H1 (cell line): ENCODE data around the gene TMEM139. TPM values are rescaled to one million over a fixed set of nuclear protein-coding genes. Genes with fewer than 3 reads are reported as not detected.

Experiments
- CTCF ChIA-PET: fragments of 300-600 bp; sonication (Branson Sonifier 250); formaldehyde crosslinking; loops from one replicate; lab custom pipeline; 2021; ENCODE audit not compliant: partially characterized antibody; lab: Charles Lee
- POLR2A ChIA-PET: fragments of 300-600 bp; sonication (Branson Sonifier 250); formaldehyde crosslinking; loops from one replicate; lab custom pipeline; 2021; ENCODE audit warnings: inconsistent platforms; ENCODE audit not compliant: partially characterized antibody; lab: Charles Lee
- DNase-seq, 2 experiments: peaks; one replicate each; pipeline versions ENCODE4 v3.0.0 to v3.0.0-alpha.2; 2010 to 2022; ENCODE audit warnings: low spot score in 2 of 2, low read depth in 1 of 2, mixed read lengths in 1 of 2
- FAIRE-seq: peaks from 2 replicates; lab custom pipeline; 2011; peaks lifted over from hg19 to GRCh38; lab: Jason Lieb, UNC
- H2AFZ ChIP-seq: 2 replicates; pipeline ENCODE4 v1.8.1; 2012; ENCODE audit warnings: low read length, inconsistent platforms
- H2AK5ac ChIP-seq: 2 replicates; pipeline ENCODE4 v1.6.1; 2013; ENCODE audit warnings: low read depth, low read length
- H2BK120ac ChIP-seq: replicated peaks from 2 replicates; pipeline ENCODE3; 2013; ENCODE audit warnings: low read depth, low read length, inconsistent platforms
- H2BK12ac ChIP-seq: 2 replicates; pipeline ENCODE4 v1.6.1; 2013; ENCODE audit warnings: low read depth, low read length
- H2BK15ac ChIP-seq: 2 replicates; pipeline ENCODE4 v1.6.1; 2013; ENCODE audit warnings: low read length
- H2BK20ac ChIP-seq: 2 replicates; pipeline ENCODE4 v1.6.1; 2013; ENCODE audit warnings: low read length
- H2BK5ac ChIP-seq: 2 replicates; pipeline ENCODE4 v1.6.1; 2013; ENCODE audit warnings: low read depth, low read length
- H3K14ac ChIP-seq: 2 replicates; pipeline ENCODE4 v1.6.1; 2013; ENCODE audit warnings: inconsistent platforms; ENCODE audit not compliant: insufficient read length
- H3K18ac ChIP-seq: 2 replicates; pipeline ENCODE4 v1.6.1; 2013; ENCODE audit warnings: low read length; ENCODE audit errors: extremely low read depth
- H3K23ac ChIP-seq: 2 replicates; pipeline ENCODE4 v1.6.1; 2013; ENCODE audit warnings: inconsistent platforms; ENCODE audit not compliant: insufficient read length
- H3K23me2 ChIP-seq: 2 replicates; pipeline ENCODE4 v1.6.1; 2013; ENCODE audit warnings: low read depth, low read length
- H3K27ac ChIP-seq: 2 replicates; pipeline ENCODE4 v1.6.1; 2011; ENCODE audit warnings: low read depth, low read length, inconsistent platforms
- H3K27me3 ChIP-seq, 4 experiments: replicated peaks in 1 of 4; 1 replicate in 1 of 4; 2 replicates in 3 of 4; pipeline versions ENCODE4 v1.6.1 to v1.8.1; 2011 to 2013; ENCODE audit warnings: low read length in 3 of 4, mild to moderate bottlenecking in 3 of 4, inconsistent platforms in 2 of 4, mixed read lengths in 2 of 4, moderate library complexity in 1 of 4; ENCODE audit not compliant: control insufficient read depth in 3 of 4, insufficient read depth in 3 of 4; ENCODE audit errors: extremely low read depth in 1 of 4
- H3K36me3 ChIP-seq, 4 experiments: 2 replicates each; pipeline versions ENCODE4 v1.6.1 to v1.8.1; 2011 to 2013; ENCODE audit warnings: mild to moderate bottlenecking in 4 of 4, low read length in 3 of 4, moderate library complexity in 2 of 4, control low read depth in 1 of 4, inconsistent platforms in 1 of 4; ENCODE audit not compliant: insufficient read depth in 4 of 4, control insufficient read depth in 2 of 4
- H3K4ac ChIP-seq: replicated peaks from 2 replicates; pipeline ENCODE3; 2013; ENCODE audit warnings: low read length, low read depth, mixed read lengths, inconsistent platforms; ENCODE audit not compliant: insufficient read length
- H3K4me1 ChIP-seq, 4 experiments: replicated peaks in 1 of 4; 1 replicate in 1 of 4; 2 replicates in 3 of 4; pipeline versions ENCODE4 v1.6.1 to v1.8.1; 2011 to 2013; ENCODE audit warnings: low read length in 3 of 4, inconsistent platforms in 2 of 4, mixed read lengths in 1 of 4; ENCODE audit not compliant: insufficient read depth in 4 of 4, control insufficient read depth in 3 of 4
- H3K4me2 ChIP-seq, 2 experiments: 2 replicates each; pipeline versions ENCODE4 v1.6.1 to v1.8.1; 2011 to 2013; ENCODE audit warnings: low read depth in 2 of 2, low read length in 2 of 2, control low read depth in 1 of 2, inconsistent platforms in 1 of 2, mild to moderate bottlenecking in 1 of 2; ENCODE audit not compliant: insufficient read depth in 1 of 2
- H3K4me3 ChIP-seq, 4 experiments: fragments of 200-600, 300-600 bp in 1 of 4; sonication (generic), shearing (Covaris generic), sonication (Bioruptor Twin) in 1 of 4; 2 replicates each; pipeline versions ENCODE4 v1.5.1 to v1.8.1; 2011 to 2016; ENCODE audit warnings: low read length in 4 of 4, low read depth in 3 of 4, control low read depth in 2 of 4, inconsistent platforms in 2 of 4, mild to moderate bottlenecking in 2 of 4, mixed read lengths in 1 of 4, moderate library complexity in 1 of 4; ENCODE audit not compliant: insufficient read depth in 2 of 4; ENCODE audit errors: extremely low read depth in 1 of 4
- H3K56ac ChIP-seq: replicated peaks from 2 replicates; pipeline ENCODE3; 2013; ENCODE audit warnings: low read depth, mild to moderate bottlenecking, mixed read lengths, low read length, inconsistent platforms; ENCODE audit not compliant: insufficient read length
- H3K79me1 ChIP-seq: 2 replicates; pipeline ENCODE4 v1.6.1; 2013; ENCODE audit warnings: low read depth, low read length, control low read depth
- H3K79me2 ChIP-seq, 2 experiments: 2 replicates each; pipeline versions ENCODE4 v1.6.1 to v1.8.1; 2012 to 2013; ENCODE audit warnings: low read length in 2 of 2, mild to moderate bottlenecking in 2 of 2, inconsistent platforms in 1 of 2; ENCODE audit not compliant: insufficient read depth in 2 of 2, control insufficient read depth in 1 of 2
- H3K9ac ChIP-seq, 4 experiments: replicated peaks in 1 of 4; 1 replicate in 1 of 4; 2 replicates in 3 of 4; pipeline versions ENCODE4 v1.6.1 to v1.8.1; 2011 to 2013; ENCODE audit warnings: low read depth in 3 of 4, low read length in 3 of 4, control low read depth in 2 of 4, mild to moderate bottlenecking in 2 of 4, moderate library complexity in 2 of 4, inconsistent platforms in 1 of 4; ENCODE audit errors: extremely low read depth in 1 of 4
- H3K9me3 ChIP-seq, 2 experiments: 2 replicates each; pipeline versions ENCODE4 v1.6.1 to v1.8.1; 2012 to 2013; ENCODE audit warnings: mild to moderate bottlenecking in 2 of 2, moderate library complexity in 2 of 2, control low read depth in 1 of 2, inconsistent platforms in 1 of 2, low read depth in 1 of 2, low read length in 1 of 2, mixed read lengths in 1 of 2; ENCODE audit not compliant: insufficient read depth in 2 of 2
- H4K20me1 ChIP-seq, 2 experiments: replicated peaks in 1 of 2; 2 replicates each; pipeline versions ENCODE3 to v1.8.1; 2011 to 2013; ENCODE audit warnings: inconsistent platforms in 2 of 2, low read length in 2 of 2, mild to moderate bottlenecking in 1 of 2; ENCODE audit not compliant: insufficient read depth in 2 of 2, control insufficient read depth in 1 of 2
- H4K5ac ChIP-seq: 2 replicates; pipeline ENCODE4 v1.6.1; 2013; ENCODE audit warnings: low read length, low read depth, mixed read lengths, inconsistent platforms; ENCODE audit not compliant: insufficient read length
- H4K8ac ChIP-seq: 2 replicates; pipeline ENCODE4 v1.8.0; 2013; ENCODE audit warnings: mild to moderate bottlenecking, moderate library complexity, low read length, inconsistent platforms; ENCODE audit not compliant: insufficient read depth; ENCODE audit errors: extremely low read depth
- H4K91ac ChIP-seq: replicated peaks from 2 replicates; pipeline ENCODE3; 2013; ENCODE audit warnings: low read length, mixed read lengths, inconsistent platforms; ENCODE audit not compliant: insufficient read length
- BCL11A ChIP-seq, 2 experiments: IDR thresholded peaks; one replicate each; pipeline ENCODE4 v1.6.1; 2011; ENCODE audit warnings: low read depth in 2 of 2, low read length in 2 of 2, mild to moderate bottlenecking in 2 of 2
- WGBS, 2 experiments: shearing (Covaris generic) in 1 of 2; methylation state at CpG; one replicate each; pipeline versions ENCODE4 v1.1.6 to v1.1.7; 2013 to 2015; ENCODE audit warnings: low lambda C conversion rate in 2 of 2, mixed read lengths in 2 of 2, inconsistent platforms in 1 of 2, low coverage in 1 of 2, missing lambda C conversion rate in 1 of 2; ENCODE audit not compliant: insufficient replicate concordance in 2 of 2, insufficient coverage in 1 of 2, insufficient read length in 1 of 2; ENCODE audit errors: extremely low coverage in 1 of 2, missing lambda C conversion rate in 1 of 2; 5-methylcytosine and 5-hydroxymethylcytosine counted together
- polyA plus RNA-seq, 7 experiments: library from polyadenylated mRNA; depleted of rRNA in 3 of 7; stranded (reverse) in 5 of 7; unstranded in 2 of 7; fragments of >200 nt in 5 of 7; fragments of 200-250 nt in 2 of 7; gene quantifications; 1 replicate in 5 of 7; 2 replicates in 1 of 7; 4 replicates in 1 of 7; pipeline versions ENCODE4 v1.2.1 to v1.2.3, GENCODE V29; 2011 to 2013; ENCODE audit warnings: missing spikeins in 2 of 7, mixed read lengths in 2 of 7
- total RNA-seq: library from RNA; stranded (reverse); fragmentation: NEBNext Ultra II Directional; extraction: Animal tissue kit (Norgen Biotek cat#: 25700); gene quantifications from 2 replicates; pipeline ENCODE4 v1.2.1, GENCODE V29; 2021

TMEM139 gene
- total and polyA plus RNA-seq, 2 of the 8 experiments (the other 6 are each of a cell fraction or from before 2014, with no cell fraction given): 3.2 to 6.7 TPM

DNA sequence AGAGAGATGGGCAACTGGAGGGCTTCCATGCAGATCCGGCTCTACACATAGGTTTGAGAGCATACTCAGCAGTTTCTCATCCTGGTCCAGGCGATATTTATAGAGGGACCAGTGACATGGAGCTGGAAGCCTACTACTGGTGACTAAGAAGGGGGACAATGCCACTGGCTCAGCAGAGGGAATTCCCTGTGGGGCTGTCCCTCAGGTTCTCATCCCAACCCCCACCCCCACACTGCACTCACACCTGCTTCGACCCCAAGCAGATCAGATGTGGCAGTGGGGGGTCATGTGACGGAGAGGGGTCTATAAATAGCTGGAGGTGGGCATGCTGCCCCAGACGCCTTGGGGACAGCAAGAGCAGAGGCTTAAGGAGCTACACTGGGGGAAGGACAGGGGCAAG lies 31.0 kb downstream of the TMEM139 start, which contains the start of gene CLCN1:
Gene CLCN1 (plus strand): TSS at position 336 of the 400 bp plus-strand sequence. CDS start 102 bp downstream, outside the sequence.
- Histone ChIP-seq H2BK12ac (no peak within 1 kb of the TSS), H3K79me2 (no peaks in the 10 kb centered on the region), H4K5ac (no peak within 1 kb of the TSS), H3K4ac (no peak within 1 kb of the TSS), H3K4me2 (no peak within 1 kb of the TSS), H2AFZ (no peak within 1 kb of the TSS), H4K20me1 (no peaks in the 10 kb centered on the region), H3K27ac (no peak within 1 kb of the TSS), H3K79me1 (no peaks in the 10 kb centered on the region), H3K56ac (no peak within 1 kb of the TSS), H2BK5ac (no peak within 1 kb of the TSS), H3K9me3 (no peaks in the 10 kb centered on the region), H3K14ac (no peak within 1 kb of the TSS), H3K23ac (no peak within 1 kb of the TSS), H2BK120ac (no peak within 1 kb of the TSS), H4K8ac (0 out of 2 replicates have a peak within 1 kb of the TSS, but pooled peaks have one; percentile 4), H2AK5ac (no peak within 1 kb of the TSS), H3K36me3 (no peaks in the 10 kb centered on the region), H2BK15ac (no peak within 1 kb of the TSS), H3K23me2 (no peaks in the 10 kb centered on the region), H3K9ac (no peak within 1 kb of the TSS), H2BK20ac (no peak within 1 kb of the TSS), H4K91ac (no peak within 1 kb of the TSS), H3K18ac (no peak within 1 kb of the TSS), H3K4me3 (no peak within 1 kb of the TSS), H3K27me3 (no peaks in the 10 kb centered on the region; a peak in 1 of 7 replicates), H3K4me1 (peaks cover 0 to 2% (median 0%) of the 10 kb centered on the region in 4 experiments; a peak in 1 of 7 replicates)
- ChIA-PET CTCF (interaction anchor here (0.6 to 2.7 kb wide), 15 partner anchors 9 to 1138 kb away, joined by 3 to 10 read pairs (median 3); no protein-coding TSS in a partner anchor), POLR2A (interaction anchor here (1.1 to 1.4 kb wide), 2 partner anchors 65 to 70 kb away, joined by 3 read pairs; no protein-coding TSS in a partner anchor)
- no peak for FAIRE-seq
- TF ChIP-seq BCL11A (IDR thresholded peaks at IDR 0.05; ENCODE audit: low read depth in 2 of 2, low read length in 2 of 2): no peak
- WGBS, 2 experiments: 77% methylated on average over 5 of the region's 5 CpGs; no CpG with 5 or more reads in 1 of the 2 experiments
- DNase-seq: no peak
